NCI-H748 (cell line): ENCODE results near the gene TTLL9.
"Not testable (repeated sequence)": the region's sequence is repeated elsewhere in the genome, so short reads cannot be mapped to it uniquely, and the experiment has no call there.

Source experiments
- DNase-seq: peaks from one replicate; lab custom pipeline; 2025; ENCODE audit not compliant: unreplicated experiment; lab: John Stamatoyannopoulos, UW

The TTLL9 gene

DNA sequence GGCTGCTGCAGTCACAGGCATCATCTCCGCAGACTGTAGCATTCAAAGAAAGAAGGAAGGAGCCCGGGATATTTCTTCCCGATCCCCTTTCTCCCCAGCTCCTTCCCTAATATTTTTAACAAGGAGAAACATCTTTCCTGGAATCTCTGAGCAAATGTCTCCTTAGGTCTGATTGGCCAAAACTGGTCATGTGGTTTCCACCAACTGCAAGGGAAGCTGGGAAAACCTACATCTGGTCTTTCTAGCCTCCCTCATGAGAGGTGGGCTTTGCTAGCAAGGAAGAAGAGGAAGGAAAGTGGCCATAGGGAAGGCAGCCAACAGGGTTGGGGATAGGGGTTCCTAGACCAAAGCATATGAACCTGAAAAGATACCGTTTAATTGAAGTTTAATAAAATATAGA is 46.3 kb downstream of the TTLL9 start:
- no peak for DNase-seq

DNA sequence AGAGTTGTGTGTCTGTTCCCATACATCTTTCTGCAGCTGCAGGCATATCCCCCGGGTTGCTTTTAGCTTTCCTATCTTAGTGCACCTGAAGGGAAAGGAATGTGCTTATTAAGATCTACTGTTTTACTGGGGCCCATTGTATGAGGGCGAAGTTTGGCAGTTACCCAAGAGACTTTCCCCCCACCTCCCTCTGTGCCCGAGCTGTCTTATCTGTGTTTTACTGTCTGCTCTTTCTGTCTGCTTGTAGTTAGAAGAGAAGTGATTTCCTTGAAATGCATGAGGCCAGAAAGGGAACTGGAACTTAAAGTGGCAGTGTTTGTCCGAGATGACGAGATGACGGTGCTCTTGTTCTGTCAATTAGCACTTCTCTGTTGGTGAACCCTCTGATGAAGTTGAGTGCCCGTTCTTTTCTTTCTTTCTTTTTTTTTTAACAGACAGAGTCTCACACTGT is 47.6 kb downstream of the TTLL9 start:
- not testable (repeated sequence) for DNase-seq

DNA sequence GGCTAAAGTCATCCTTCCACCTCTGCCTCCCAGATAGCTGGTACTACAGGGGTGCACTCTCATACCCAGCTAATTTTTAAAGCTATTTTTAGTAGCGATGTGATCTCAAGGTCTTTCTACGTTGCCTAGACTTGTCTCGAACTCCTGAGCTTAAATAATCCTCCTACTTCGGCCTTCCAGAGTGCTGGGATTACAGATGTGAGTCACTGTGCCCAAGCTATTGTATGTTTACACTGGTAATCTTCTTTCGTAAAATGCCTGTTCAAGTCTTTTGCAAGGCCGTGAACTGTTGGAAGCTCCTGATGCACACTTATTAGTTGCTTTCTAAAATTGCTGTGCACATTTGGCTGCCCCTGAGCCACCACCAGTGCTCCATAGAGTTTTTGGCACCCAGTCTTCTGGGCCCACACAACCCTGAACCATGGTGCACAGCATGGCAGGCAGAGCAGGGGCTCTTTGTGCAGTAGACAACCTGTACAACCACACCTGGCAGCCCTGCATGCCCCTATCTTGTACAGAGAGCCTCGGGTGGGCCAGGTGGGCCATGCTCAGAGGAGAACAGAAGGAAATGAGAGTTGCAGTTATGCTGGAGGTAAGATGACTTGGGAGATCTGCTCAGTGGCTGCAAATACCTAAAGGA is 48.2 kb downstream of the TTLL9 start:
- DNase-seq, result no peak

DNA sequence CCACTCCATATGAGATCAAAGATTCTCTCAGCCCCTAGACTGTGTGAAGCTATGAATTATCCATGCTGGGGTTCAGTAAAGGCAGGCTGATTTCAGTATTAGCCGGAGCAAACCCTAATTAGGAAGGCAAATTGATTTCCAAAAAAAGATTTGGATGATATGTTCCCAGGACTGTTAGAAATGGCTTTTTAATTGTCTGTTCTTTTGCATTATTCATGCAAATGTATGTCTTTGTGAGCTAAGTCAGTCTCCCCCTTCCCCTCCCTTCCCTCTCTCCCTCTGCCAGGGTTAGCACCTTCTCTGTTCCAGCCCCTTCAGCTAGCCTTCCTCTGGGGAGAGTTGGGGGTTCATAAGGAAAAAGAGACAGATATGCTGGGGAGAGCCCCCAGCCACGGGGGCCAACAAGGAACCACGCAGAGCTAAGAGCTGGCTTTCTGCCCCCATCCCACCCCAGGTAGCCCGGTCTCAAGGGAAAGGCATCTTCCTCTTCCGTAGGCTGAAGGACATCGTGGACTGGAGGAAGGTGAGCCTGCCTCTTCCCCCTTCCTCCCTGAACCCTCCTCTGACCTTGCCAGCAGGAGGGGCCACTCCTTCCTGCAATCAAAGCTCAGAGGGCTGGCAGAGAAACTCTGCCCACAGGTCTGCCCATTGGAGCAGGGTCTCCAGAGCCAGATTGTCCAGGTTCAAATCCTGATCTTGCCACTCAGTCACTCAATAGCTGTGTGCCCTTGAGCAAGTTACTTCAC is 49.1 kb downstream of the TTLL9 start:
- no peak for DNase-seq

DNA sequence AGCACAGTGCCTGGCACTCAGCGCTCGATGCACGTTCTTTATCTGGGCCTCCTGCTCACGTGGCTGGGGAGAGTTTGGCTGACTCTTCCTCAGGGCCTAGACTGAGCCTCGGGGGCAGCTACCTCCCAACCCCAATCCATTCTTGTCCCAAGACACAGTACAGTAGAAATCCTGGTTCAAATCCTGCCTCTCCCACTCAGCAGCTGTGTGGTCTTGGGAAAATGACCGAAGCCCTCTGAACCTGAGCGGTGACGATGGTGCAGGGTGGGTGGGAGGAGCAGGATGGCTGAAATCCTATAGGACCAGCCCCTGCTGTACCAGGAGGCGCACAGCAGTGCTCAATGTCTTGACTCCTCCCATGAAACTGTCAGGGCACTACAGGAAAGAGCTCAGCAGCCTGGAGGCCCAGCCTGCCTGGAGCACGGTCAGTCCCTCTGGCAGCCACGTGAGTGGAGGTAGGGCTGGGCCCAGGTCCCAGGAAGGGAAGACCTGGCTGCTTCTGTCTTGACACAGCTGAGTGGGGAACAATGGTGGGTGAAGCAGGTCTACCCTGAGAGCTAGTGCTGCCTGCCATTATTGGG is 49.9 kb downstream of the TTLL9 start:
- DNase-seq, result no peak

DNA sequence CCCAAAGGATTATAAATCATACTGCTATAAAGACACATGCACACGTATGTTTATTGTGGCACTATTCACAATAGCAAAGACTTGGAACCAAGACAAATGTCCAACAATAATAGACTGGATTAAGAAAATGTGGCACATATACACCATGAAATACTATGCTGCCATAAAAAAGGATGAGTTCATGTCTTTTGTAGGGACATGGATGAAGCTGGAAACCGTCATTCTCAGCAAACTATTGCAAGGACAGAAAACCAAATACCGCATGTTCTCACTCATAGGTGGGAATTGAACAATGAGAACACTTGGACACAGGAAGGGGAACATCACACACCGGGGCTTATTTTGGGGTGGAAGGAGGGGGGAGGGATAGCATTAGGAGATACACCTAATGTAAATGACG is 51.0 kb downstream of the TTLL9 start:
- DNase-seq, result not testable (repeated sequence)

DNA sequence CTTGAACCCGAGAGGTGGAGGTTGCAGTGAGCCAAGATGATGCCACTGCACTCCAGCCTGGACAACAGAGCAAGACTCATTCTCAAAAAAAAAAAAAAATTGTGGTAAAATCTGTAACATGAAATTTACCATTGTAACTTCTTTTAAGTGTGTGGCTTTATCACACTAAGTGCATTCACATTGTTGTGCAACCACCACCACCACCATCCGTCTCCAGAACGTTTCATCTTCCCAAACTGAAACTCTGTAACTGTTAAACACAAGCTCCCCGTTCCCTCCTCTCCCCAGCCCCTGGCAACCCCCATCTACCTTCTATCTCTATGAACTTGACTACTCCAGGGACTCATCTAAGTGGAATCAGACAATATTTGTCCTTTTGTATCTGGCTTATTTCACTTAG is 51.7 kb downstream of the TTLL9 start:
- no peak for DNase-seq

DNA sequence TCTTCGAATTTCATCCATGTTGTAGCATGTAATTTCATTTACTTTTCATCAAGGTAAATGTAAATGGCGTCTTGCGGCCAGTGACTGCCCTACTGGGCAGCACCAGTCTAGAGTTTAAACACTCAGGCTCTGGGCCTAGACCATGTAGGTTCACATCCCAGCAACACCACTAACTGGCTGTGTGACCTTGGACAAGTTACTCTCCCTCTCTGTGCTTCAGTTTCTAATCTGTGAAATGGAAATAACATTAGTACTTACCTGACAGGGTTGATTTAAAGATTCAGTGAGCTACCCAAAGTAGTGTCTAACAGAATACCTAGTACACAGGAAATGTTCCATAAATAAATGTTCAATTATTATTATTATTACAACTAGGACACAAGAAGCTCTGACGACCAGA is 52.2 kb downstream of the TTLL9 start:
- no peak for DNase-seq

DNA sequence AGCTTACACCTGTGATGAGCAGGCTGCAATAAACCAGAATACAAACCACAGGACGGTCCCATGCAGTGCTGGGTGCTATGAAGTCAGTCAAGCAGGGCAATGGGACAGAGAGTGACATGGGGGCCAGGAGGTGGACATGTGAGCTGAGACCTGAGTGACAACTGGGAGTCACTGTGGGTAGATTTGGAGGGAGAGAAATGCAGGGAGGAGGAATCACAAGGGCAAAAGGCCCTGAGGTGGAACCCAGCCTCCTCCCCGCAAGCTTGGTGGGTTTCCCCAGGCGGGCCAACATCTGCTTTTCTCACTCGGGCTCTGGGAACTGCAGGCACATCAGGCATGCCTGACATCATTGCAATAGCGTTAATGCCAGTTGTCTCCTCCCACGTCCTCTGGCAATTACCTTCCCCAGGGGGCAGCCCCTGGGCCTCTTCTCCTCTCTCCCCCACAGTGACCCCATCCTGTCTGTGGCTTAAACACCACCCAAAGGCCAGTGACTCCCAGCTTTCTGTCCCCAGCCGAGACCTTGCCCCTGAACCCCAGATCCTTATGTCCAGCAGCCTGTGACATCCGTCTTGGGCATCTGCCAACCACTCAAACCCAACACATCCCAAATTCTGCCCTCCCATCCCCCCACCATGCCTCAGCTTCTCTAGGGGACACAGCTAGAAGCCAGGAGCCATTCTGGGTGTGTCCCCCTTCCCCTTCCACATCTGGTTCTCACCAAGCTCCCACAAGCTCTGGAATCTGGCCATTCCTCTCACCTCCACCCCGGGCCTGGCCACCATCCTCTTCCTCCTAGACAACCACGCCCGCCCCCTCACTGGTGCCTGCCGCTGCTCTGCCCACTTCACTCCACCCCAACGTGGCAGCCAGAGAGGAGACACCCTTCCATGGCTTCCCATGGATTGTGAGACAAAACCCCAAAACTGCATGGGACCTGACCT is 53.2 kb downstream of the TTLL9 start:
- DNase-seq, result no peak

DNA sequence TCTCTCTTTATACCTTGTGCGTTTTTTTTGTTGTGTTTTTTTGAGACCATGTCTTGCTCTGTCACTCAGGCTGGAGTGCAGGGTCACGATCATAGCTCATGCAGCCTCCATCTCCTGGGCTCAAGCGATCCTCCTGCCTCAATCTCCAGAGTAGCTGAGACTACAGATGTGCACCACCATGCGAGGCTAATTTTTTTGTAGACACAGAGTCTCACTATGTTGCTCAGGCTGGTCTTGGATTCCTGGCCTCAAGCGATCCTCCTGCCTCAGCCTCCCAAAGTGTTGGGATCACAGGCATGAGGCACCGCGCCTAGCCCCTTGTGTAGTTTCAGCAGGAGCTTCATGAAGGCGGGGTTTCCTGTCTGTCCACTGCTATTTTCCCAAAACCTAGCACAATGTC is 54.1 kb downstream of the TTLL9 start:
- DNase-seq, result no peak

DNA sequence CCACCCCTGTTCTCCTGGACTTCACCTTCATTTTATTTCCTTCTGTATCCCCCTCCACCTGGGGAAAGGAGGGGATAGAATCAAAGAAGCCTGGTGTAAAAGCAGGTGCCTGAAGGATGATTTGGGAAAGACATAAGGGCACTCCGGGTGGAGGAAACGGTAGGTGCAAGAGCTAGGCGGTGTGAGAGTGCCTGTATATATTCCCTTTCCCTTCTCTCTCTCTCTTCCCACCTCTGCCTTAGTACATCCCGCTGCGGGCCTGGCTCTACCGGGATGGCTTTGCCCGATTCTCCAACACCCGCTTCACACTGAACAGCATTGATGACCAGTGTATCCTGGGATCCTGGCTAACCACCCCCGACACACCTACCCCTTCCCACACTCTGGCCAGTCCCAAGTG is 55.2 kb downstream of the TTLL9 start:
- no peak for DNase-seq

DNA sequence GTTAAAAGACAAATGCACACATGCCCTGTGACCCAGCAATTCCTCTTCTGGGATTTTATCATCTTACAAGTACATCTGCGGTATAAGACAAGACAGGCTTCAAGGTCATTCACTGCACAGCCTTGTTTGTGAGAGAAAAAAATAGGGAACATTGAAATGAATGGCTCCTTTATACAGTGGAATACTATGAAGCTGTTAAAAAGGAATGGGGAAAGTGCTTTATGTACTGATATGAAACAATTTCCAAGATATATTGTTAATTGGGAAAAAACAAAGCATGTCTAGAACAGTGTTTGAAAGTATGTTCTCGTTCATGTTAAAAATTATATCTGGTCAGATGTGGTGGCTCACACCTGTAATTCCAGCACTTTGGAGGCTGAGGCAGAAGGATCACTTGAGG is 56.1 kb downstream of the TTLL9 start:
- DNase-seq, result no peak

DNA sequence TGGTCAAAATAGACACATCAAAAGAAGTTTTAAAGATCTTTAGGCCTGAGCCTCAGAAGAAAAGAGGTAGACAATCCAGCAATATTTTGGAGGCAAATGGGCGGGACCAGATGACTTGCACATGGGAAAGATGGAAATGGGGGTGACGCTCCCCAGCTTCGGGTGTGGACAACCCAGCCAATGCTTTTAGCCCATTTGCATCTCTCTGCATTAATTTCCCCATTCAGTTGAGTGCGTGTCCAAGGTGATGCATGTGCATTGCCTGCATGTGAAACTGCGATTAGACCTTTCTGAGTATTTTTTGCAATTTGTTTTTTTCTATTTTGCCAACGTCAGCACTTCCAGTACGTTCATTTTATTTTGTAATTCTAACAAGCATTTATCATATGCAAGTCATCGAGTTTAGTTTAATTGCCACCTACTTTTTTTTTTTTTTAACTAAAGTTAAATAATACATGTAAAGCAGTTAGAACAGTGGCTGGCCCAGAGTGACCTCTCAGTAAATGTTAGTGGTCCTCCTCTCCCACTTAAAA is 57.3 kb downstream of the TTLL9 start:
- peak; percentile 44 for DNase-seq

DNA sequence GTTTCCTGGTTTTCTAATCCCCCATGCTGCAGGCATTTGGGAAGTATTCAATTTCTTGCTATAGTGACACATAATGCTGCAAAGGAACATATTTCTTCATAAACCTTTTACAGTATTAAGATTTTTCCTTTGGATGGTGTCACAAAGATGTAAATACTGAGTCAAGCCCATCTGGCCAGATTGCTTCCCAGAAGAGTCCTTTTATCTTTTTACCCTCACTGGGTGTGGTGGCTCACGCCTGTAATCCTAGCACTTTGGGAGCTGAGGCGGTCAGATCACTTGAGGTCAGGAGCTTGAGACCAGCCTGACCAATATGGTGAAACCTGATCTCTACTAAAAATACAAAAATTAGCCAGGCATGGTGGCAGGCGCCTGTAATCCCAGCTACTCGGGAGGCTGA is 59.2 kb downstream of the TTLL9 start:
- DNase-seq, result peak; percentile 43

DNA sequence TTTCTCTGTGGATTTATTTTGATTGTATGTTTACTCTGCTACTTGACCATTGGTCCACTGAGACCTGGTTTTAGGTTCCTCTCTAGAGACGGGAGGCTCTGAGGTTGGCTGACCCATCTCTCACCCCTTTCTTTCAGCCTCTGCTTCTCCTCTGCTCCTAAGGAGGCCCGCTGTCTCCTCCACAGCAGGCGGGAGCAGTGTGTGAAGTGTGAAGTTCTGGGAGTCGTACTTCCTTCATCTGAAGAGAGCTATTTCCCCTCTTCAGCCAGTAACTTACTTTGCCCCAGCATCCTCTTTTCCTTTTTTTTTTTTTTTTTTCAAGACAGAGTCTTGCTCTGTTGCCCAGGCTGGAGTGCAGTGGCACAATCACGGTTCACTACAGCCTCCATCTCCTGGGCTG is 60.3 kb downstream of the TTLL9 start:
- DNase-seq, result no peak

DNA sequence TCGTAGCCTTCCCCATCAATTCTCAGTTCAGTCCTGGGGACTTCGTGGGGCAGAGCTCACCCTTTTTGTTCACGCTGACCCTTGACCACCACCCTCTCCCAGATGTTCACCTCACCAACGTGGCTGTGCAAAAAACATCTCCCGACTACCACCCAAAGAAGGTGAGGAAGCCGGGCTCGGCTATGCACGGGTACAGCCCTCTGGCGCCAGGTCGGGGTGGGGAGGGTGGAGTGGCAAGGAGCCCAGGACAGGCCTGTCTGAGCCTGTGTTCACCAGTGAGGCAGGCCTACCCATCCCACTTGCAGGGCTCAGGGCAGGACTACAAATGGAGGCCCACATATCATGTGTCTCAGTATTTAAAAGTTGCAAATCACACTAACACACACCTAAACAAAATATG is 63.3 kb downstream of the TTLL9 start:
- no peak for DNase-seq

DNA sequence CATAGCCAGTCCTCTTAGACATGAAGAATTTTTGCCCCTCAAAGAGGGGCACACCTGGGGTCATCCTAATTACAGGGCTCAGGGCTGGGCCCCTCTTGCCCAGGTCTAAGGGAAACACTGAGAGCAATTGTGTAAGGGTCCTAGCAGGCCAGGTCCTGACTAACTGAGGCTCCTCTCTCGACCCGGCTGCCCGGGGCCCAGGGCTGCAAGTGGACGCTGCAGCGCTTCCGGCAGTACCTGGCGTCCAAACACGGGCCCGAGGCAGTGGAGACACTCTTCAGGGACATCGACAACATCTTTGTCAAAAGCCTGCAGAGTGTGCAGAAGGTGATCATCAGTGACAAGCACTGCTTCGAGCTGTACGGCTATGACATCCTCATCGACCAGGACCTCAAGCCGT is 64.1 kb downstream of the TTLL9 start:
- no peak for DNase-seq

DNA sequence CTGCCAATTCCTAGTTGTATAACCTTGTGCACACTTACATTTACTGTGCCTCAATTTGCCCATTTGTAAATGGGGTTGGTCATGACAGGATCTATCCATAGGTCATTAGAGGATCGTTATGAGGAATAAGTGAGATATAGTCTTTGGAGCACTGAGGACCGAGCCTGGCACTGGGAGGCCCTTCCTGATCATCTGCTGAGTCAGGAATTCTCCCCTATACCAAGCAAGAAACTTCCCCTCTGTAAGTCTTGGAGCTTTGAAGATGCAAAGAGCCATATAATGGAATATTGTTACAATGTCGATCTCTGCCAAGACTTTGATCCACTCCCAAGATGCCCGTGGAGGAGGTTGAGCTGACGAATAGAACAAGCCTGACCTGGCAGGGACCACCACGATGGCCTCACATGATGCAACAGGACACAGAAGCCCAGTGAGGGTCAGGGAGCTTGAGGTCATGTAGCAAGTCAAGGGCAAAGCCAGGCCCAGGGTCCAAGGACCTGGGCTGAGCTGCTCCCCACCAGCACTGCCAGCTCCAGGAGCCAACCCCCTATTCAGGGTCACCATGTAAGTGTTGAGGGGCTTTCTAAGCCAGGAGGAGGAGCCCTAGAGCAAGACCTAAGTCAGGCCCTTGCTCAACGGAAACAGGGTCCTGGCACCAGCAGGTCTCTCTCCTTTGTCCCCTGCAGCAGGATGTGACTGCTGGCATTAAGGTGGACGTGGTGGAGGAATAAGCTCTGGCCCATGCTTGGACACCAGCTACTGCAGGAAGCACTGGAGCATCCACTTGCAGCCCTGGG is 64.7 kb downstream of the TTLL9 start:
- no peak for DNase-seq

DNA sequence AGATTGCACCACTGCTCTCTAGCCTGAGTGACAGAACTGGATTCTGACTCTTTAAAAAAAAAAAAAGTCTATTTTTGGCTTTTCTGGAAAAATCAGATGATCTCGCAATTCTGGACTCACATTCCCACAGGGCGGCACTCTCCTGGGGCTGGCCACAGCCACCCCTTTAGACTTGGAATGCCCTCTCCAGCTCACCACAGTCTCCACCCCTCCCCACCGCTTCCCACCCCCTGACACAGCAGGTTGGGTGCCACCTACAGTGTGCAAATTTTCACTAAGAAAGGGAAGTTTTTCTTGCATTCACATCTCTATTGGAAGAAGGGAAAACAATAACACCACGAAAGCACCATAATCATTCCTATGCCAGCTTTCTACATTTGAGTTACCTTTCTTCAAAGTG is 66.0 kb downstream of the TTLL9 start:
- DNase-seq, result no peak

DNA sequence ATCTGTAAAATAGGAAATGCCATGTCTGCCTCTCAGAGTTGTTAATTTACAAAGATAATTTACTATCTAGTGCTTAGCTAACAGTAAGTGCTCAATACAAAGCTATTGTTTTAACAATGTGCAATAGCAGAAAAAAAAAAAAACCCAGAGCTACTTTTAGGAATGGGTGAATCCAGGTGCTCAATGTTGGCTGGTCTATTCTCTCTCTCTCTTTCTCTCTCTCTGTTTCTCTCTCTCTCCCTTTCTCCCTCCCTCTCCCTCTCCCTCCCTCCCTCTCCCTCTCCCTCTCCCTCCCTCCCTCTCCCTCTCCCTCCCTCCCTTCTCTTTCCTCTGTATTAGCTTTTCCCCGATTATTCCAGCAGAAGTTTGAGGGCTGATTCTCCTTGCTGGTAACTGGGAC is 67.4 kb downstream of the TTLL9 start:
- no peak for DNase-seq
